Smooth muscle cell (in vitro differentiated cells): ENCODE measurements around the gene PCDHGB3. TPM values are rescaled to one million over a fixed set of nuclear protein-coding genes. Genes with fewer than 3 reads are reported as not detected.

Source experiments
- DNase-seq: peaks from one replicate; lab custom pipeline; 2025; ENCODE audit not compliant: unreplicated experiment; lab: John Stamatoyannopoulos, UW
- H2AFZ ChIP-seq: fragments of 200-600 bp; sonication (generic); 2 replicates; pipeline ENCODE4 v1.6.0; 2016; ENCODE audit warnings: antibody characterized with exemption, low read depth, mild to moderate bottlenecking
- H3F3A ChIP-seq: fragments of 200-600 bp; sonication (generic); 2 replicates; pipeline ENCODE4 v1.6.0; 2017; ENCODE audit warnings: antibody characterized with exemption, low read depth
- H3K27ac ChIP-seq: fragments of 200-600 bp; sonication (generic); 2 replicates; pipeline ENCODE4 v1.5.1; 2016; ENCODE audit warnings: low read depth, mild to moderate bottlenecking
- H3K27me3 ChIP-seq: fragments of 200-600 bp; sonication (generic); 2 replicates; pipeline ENCODE4 v1.6.1; 2016; ENCODE audit warnings: low read depth, mild to moderate bottlenecking
- H3K36me3 ChIP-seq: fragments of 200-600 bp; sonication (generic); 2 replicates; pipeline ENCODE4 v1.5.1; 2016; ENCODE audit warnings: low read depth
- H3K4me1 ChIP-seq: fragments of 200-600 bp; sonication (generic); 2 replicates; pipeline ENCODE4 v1.5.1; 2016; ENCODE audit warnings: low read depth
- H3K4me2 ChIP-seq: fragments of 200-600 bp; sonication (generic); 2 replicates; pipeline ENCODE4 v1.6.0; 2016; ENCODE audit warnings: mild to moderate bottlenecking
- H3K4me3 ChIP-seq: fragments of 200-600 bp; sonication (generic); 2 replicates; pipeline ENCODE4 v1.5.1; 2016; ENCODE audit warnings: mild to moderate bottlenecking
- H3K79me2 ChIP-seq: fragments of 200-600 bp; sonication (generic); 2 replicates; pipeline ENCODE4 v1.6.0; 2016; ENCODE audit warnings: low read depth, mild to moderate bottlenecking
- H3K9ac ChIP-seq: fragments of 200-600 bp; sonication (generic); 2 replicates; pipeline ENCODE4 v1.6.0; 2016; ENCODE audit warnings: low read depth
- H3K9me3 ChIP-seq: fragments of 200-600 bp; sonication (generic); replicated peaks from 2 replicates; pipeline ENCODE4 v1.5.1; 2016; ENCODE audit warnings: low read depth
- H4K20me1 ChIP-seq: fragments of 200-600 bp; sonication (generic); 2 replicates; pipeline ENCODE4 v1.6.0; 2016; ENCODE audit warnings: low read depth
- CTCF ChIP-seq: fragments of 200-600 bp; sonication (generic); IDR thresholded peaks from 2 replicates; pipeline ENCODE4 v1.5.1; 2017; ENCODE audit warnings: borderline replicate concordance, mild to moderate bottlenecking, antibody characterized with exemption; ENCODE audit not compliant: insufficient read depth, poor library complexity, severe bottlenecking
- WGBS: methylation state at CpG from one replicate; pipeline ENCODE4 v1.1.7; 2016; ENCODE audit warnings: low lambda C conversion rate; 5-methylcytosine and 5-hydroxymethylcytosine counted together
- polyA plus RNA-seq: library from polyadenylated mRNA; unstranded; fragments of >200 nt; fragmentation: Nextera tagmentation; extraction: Ambion mirVana; gene quantifications from 2 replicates; pipeline ENCODE4 v1.2.1, GENCODE V29; 2016
- total RNA-seq: library from RNA; depleted of rRNA; stranded (reverse); fragments of >200 nt; gene quantifications from 2 replicates; pipeline ENCODE4 v1.2.3, GENCODE V29; 2014

The PCDHGB3 gene
- 0.40 TPM in 1 of 2 replicates, not detected in the other for total RNA-seq
- polyA plus RNA-seq = not detected in 2 replicates

- WGBS = 89% methylated on average over 32 of the region's 32 CpGs
- Histone ChIP-seq H3K79me2 (no peaks in the 10 kb centered on the region), H3K27ac (no peak within 1 kb of the TSS), H4K20me1 (no peaks in the 10 kb centered on the region), H3K4me1 (no peaks in the 10 kb centered on the region), H3K36me3 (no peaks in the 10 kb centered on the region), H2AFZ (no peak within 1 kb of the TSS), H3F3A (no peaks in the 10 kb centered on the region), H3K9me3 (peaks cover 15% of the 10 kb centered on the region), H3K9ac (no peak within 1 kb of the TSS), H3K4me3 (no peak within 1 kb of the TSS), H3K4me2 (no peak within 1 kb of the TSS), H3K27me3 (no peaks in the 10 kb centered on the region)
- no peak for DNase-seq
- TF ChIP-seq CTCF = no peak
Measured at GRCh38 chr5:141369994-141370848, at the start of gene PCDHGB3. Gene PCDHGB3, plus strand, starts transcription at chr5:141370242. Its CDS starts 153 bp downstream, at chr5:141370395.

- WGBS = 99% methylated on average over 3 of the region's 3 CpGs
- H3K9me3 ChIP-seq = peaks cover 28% of the 10 kb centered on the region
- DNase-seq = no peak
- no peak overlapping the region for H3K9ac ChIP-seq
- H3K27me3 ChIP-seq = no peaks in the 10 kb centered on the region
- peaks cover 27% of the 10 kb centered on the region for H3K36me3 ChIP-seq
- no peak overlapping the region for H3K27ac ChIP-seq
- no peak overlapping the region for H3K4me2 ChIP-seq
- no peaks in the 10 kb centered on the region for H4K20me1 ChIP-seq
- H3K4me1 ChIP-seq = no peaks in the 10 kb centered on the region
- TF ChIP-seq CTCF = no peak
- H2AFZ ChIP-seq = no peak overlapping the region
- H3K79me2 ChIP-seq = peaks cover 26% of the 10 kb centered on the region
- H3K4me3 ChIP-seq = no peak overlapping the region
- peaks cover 13% of the 10 kb centered on the region for H3F3A ChIP-seq
Measured at GRCh38 chr5:141322261-141322660, 47.8 kb upstream of the PCDHGB3 start.

- H3K27me3 ChIP-seq = no peaks in the 10 kb centered on the region
- peak overlapping the region; percentile 19 for H3K4me2 ChIP-seq
- no peaks in the 10 kb centered on the region for H3K36me3 ChIP-seq
- TF ChIP-seq CTCF = peak; percentile 18
- no peak overlapping the region for H3K27ac ChIP-seq
- no peak for DNase-seq
- peaks cover 11% of the 10 kb centered on the region for H3K9me3 ChIP-seq
- no peaks in the 10 kb centered on the region for H3K79me2 ChIP-seq
- H3F3A ChIP-seq = no peaks in the 10 kb centered on the region
- 47% methylated on average over 27 of the region's 27 CpGs for WGBS
- no peaks in the 10 kb centered on the region for H4K20me1 ChIP-seq
- H2AFZ ChIP-seq = no peak overlapping the region
- no peak overlapping the region for H3K9ac ChIP-seq
- peak overlapping the region; percentile 32 for H3K4me3 ChIP-seq
- H3K4me1 ChIP-seq = no peaks in the 10 kb centered on the region
Measured at GRCh38 chr5:141326088-141326854, 43.8 kb upstream of the PCDHGB3 start.
